K562 (cell line): Measurements from ENCODE around the gene GPC3. TPM values are rescaled to one million over a fixed set of nuclear protein-coding genes. Genes with fewer than 3 reads are reported as not detected.

ENCODE experiments used
- ATAC-seq: fragments of 200-7000 bp; cut with Tn5 transposase; 3 replicates; pipeline ENCODE4 v1.9.1; 2020; ENCODE audit warnings: moderate library complexity
- BruUV-seq: library from RNA; stranded (reverse); fragments of 400-500 nt; replicated peaks from 2 replicates; lab custom pipeline; 2021; lab: Mats Ljungman, UMichigan
- CTCF ChIA-PET: fragments of 300-600 bp; formaldehyde crosslinking; extraction: SDS; loops from one replicate; lab custom pipeline; 2021; ENCODE audit warnings: low intra/inter-chr PET ratio; lab: Yijun Ruan, JAX
- POLR2A ChIA-PET: fragments of 300-600, 350-650 bp; sonication (Branson Sonifier 250); formaldehyde crosslinking; extraction: SDS; loops from one replicate; lab custom pipeline; 2021; ENCODE audit warnings: antibody characterized with exemption, inconsistent platforms; lab: Yijun Ruan, JAX
- DNase-seq, 4 experiments: peaks; one replicate each; pipeline versions ENCODE4 v3.0.0 to v3.0.0-alpha.2; 2011 to 2018; ENCODE audit warnings: low spot score in 3 of 4, mixed read lengths in 3 of 4; ENCODE audit errors: extremely low read depth in 1 of 4
- FAIRE-seq: peaks from 2 replicates; lab custom pipeline; 2011; peaks lifted over from hg19 to GRCh38; lab: Jason Lieb, UNC
- H2AFZ ChIP-seq: 2 replicates; pipeline ENCODE4 v1.6.0; 2011; ENCODE audit warnings: low read depth, low read length, control low read depth, inconsistent platforms
- H3K27ac ChIP-seq: fragments of 200-600 bp; 3 replicates; pipeline ENCODE4 v1.8.0; 2011; ENCODE audit warnings: low read depth, mild to moderate bottlenecking, control low read depth, inconsistent platforms, low read length, moderate library complexity, mixed read lengths; ENCODE audit errors: extremely low read depth
- H3K27me3 ChIP-seq, 2 experiments: fragments of 300-600 bp in 1 of 2; 2 replicates in 1 of 2; 3 replicates in 1 of 2; pipeline versions ENCODE4 v1.6.0 to v1.8.0; 2011; ENCODE audit warnings: inconsistent platforms in 2 of 2, low read length in 2 of 2, mild to moderate bottlenecking in 1 of 2, mixed read lengths in 1 of 2, moderate library complexity in 1 of 2; ENCODE audit not compliant: control insufficient read depth in 2 of 2, insufficient read depth in 2 of 2
- H3K36me3 ChIP-seq: fragments of 300-600 bp; 3 replicates; pipeline ENCODE4 v1.8.0; 2011; ENCODE audit warnings: mild to moderate bottlenecking, low read length, inconsistent platforms; ENCODE audit not compliant: control insufficient read depth, insufficient read depth
- H3K4me1 ChIP-seq, 2 experiments: fragments of 200-600 bp in 1 of 2; replicated peaks in 1 of 2; 2 replicates in 1 of 2; 3 replicates in 1 of 2; pipeline versions ENCODE4 v1.5.1 to v1.8.0; 2011; ENCODE audit warnings: inconsistent platforms in 2 of 2, low read length in 2 of 2, mild to moderate bottlenecking in 1 of 2, mixed read lengths in 1 of 2, moderate library complexity in 1 of 2; ENCODE audit not compliant: control insufficient read depth in 2 of 2, insufficient read depth in 2 of 2
- H3K4me2 ChIP-seq: 2 replicates; pipeline ENCODE4 v1.6.1; 2011; ENCODE audit warnings: low read length, control low read depth, inconsistent platforms, mixed read lengths; ENCODE audit not compliant: insufficient read depth
- H3K4me3 ChIP-seq: fragments of 200-600 bp; sonication (generic), shearing (Covaris generic); 2 replicates; pipeline ENCODE4 v1.5.1; 2016; ENCODE audit warnings: control low read depth, inconsistent platforms
- H3K79me2 ChIP-seq: fragments of 200-600 bp; 3 replicates; pipeline ENCODE4 v1.8.0; 2011; ENCODE audit warnings: low read length, inconsistent platforms; ENCODE audit not compliant: control insufficient read depth, insufficient read depth
- H3K9ac ChIP-seq, 2 experiments: 2 replicates each; pipeline versions ENCODE4 v1.6.0 to v1.6.1; 2011; ENCODE audit warnings: low read depth in 2 of 2, low read length in 2 of 2, control low read depth in 1 of 2, inconsistent platforms in 1 of 2, mild to moderate bottlenecking in 1 of 2, mixed read lengths in 1 of 2; ENCODE audit not compliant: insufficient read depth in 1 of 2
- H3K9me1 ChIP-seq: one replicate; pipeline ENCODE4 v1.6.0; 2011; ENCODE audit warnings: inconsistent platforms, mild to moderate bottlenecking, low read length, moderate library complexity; ENCODE audit not compliant: control insufficient read depth, insufficient read depth
- H3K9me3 ChIP-seq: replicated peaks from 2 replicates; pipeline ENCODE4 v1.5.1; 2011; ENCODE audit warnings: low read depth, low read length, inconsistent platforms; ENCODE audit not compliant: control insufficient read depth, insufficient read depth
- H4K20me1 ChIP-seq: replicated peaks from 2 replicates; pipeline ENCODE4 v1.6.1; 2011; ENCODE audit warnings: low read length, inconsistent platforms, mixed read lengths; ENCODE audit not compliant: control insufficient read depth, insufficient read depth
- GABPA ChIP-seq: fragments of 200-800 bp; sonication (Bioruptor generic); conservative IDR thresholded peaks from 2 replicates; pipeline ENCODE4 v1.6.1; 2016; ENCODE audit warnings: low read depth, missing genetic modification characterization, missing compliant biosample characterization
- HMGN3 ChIP-seq: IDR thresholded peaks from 2 replicates; pipeline ENCODE4 v1.6.1; 2011; ENCODE audit warnings: borderline replicate concordance, low read depth, mild to moderate bottlenecking, mixed read lengths, low read length; ENCODE audit not compliant: insufficient read length; ENCODE audit errors: extremely low read depth
- MEF2D ChIP-seq: conservative IDR thresholded peaks from 2 replicates; pipeline ENCODE4 v1.6.1; 2016; ENCODE audit warnings: low read depth, missing genetic modification characterization, missing compliant biosample characterization
- MGA ChIP-seq: fragments of 450-650 bp; IDR thresholded peaks from 2 replicates; pipeline ENCODE4 v1.6.1; 2016; ENCODE audit warnings: mild to moderate bottlenecking, moderate library complexity
- NCOA2 ChIP-seq, 2 experiments: fragments of 450-650 bp; IDR thresholded peaks; 2 replicates each; pipeline ENCODE4 v1.6.1; 2018; ENCODE audit warnings: mild to moderate bottlenecking in 2 of 2, moderate library complexity in 1 of 2; ENCODE audit not compliant: partially characterized antibody in 2 of 2
- ZNF449 ChIP-seq: fragments of 250-450 bp; sonication (Bioruptor Pico); IDR thresholded peaks from 2 replicates; pipeline ENCODE4 v1.8.0; 2022; ENCODE audit warnings: moderate library complexity, mild to moderate bottlenecking, inconsistent platforms
- WGBS: fragments of 100-300 bp; shearing (Covaris generic); methylation state at CpG from one replicate; pipeline ENCODE4 v1.1.6; 2016; ENCODE audit warnings: low coverage, mixed read lengths; ENCODE audit not compliant: insufficient coverage; ENCODE audit errors: missing lambda C conversion rate; 5-methylcytosine and 5-hydroxymethylcytosine counted together
- in situ Hi-C: fragments of 300-500 bp; cut with MboI; formaldehyde crosslinking; loops from 4 replicates; pipeline ENCODE4 v1.15.0; 2018; ENCODE audit warnings: inconsistent platforms, mixed read lengths
- intact Hi-C: fragments of 100-400 bp; cut with micrococcal nuclease; formaldehyde crosslinking; loops from 2 replicates; pipeline ENCODE4 v1.14.2; 2022
- polyA plus RNA-seq, 8 experiments: library from polyadenylated mRNA; depleted of rRNA in 4 of 8; stranded (reverse) in 5 of 8; unstranded in 3 of 8; fragments of >200 nt; fragmentation: Nextera tagmentation in 2 of 8; fragmentation: Illumina TruSeq in 1 of 8; extraction: Ambion mirVana in 2 of 8; extraction: Trizol in 1 of 8; gene quantifications; 2 replicates each; pipeline versions ENCODE4 v1.2.1 to v1.2.3, GENCODE V29; 2011 to 2014; ENCODE audit warnings: inconsistent platforms in 1 of 8, missing spikeins in 1 of 8
- total RNA-seq, 7 experiments: library from RNA; depleted of rRNA in 6 of 7; stranded (reverse); fragments of >200 nt in 6 of 7; fragmentation: Illumina TruSeq in 2 of 7; extraction: Trizol in 2 of 7; gene quantifications; 2 replicates each; pipeline versions ENCODE4 v1.2.1 to v1.2.3, GENCODE V29; 2011 to 2021; ENCODE audit warnings: low replicate concordance in 1 of 7

Gene GPC3
- total and polyA plus RNA-seq, 9 of the 15 experiments (the other 6 are each of a cell fraction or from before 2014, with no cell fraction given) = 0.42 TPM; not detected in 8

GRCh38 chrX:133676344-133677122, 308.9 kb downstream of the GPC3 start:
- Histone ChIP-seq H3K4me2 (no peak overlapping the region), H3K4me3 (no peak overlapping the region), H3K9me3 (no peaks in the 10 kb centered on the region), H3K79me2 (no peaks in the 10 kb centered on the region), H3K27ac (no peak overlapping the region), H3K4me1 (no peaks in the 10 kb centered on the region), H3K27me3 (no peaks in the 10 kb centered on the region), H2AFZ (no peak overlapping the region), H3K36me3 (no peaks in the 10 kb centered on the region), H4K20me1 (no peaks in the 10 kb centered on the region), H3K9me1 (no peaks in the 10 kb centered on the region), H3K9ac (no peak overlapping the region)
- FAIRE-seq = no peak
- ChIA-PET CTCF (no interaction called here), POLR2A (no interaction called here)
- ATAC-seq = no peak
- in situ Hi-C loops = no loop called here
- intact Hi-C loops = no loop called here
- DNase-seq = no peak
- WGBS = 0% methylated on average over 1 of the region's 1 CpG
- BruUV-seq = no TSS peak
- no peak for TF ChIP-seq GABPA
- no peak for TF ChIP-seq MGA
- TF ChIP-seq MEF2D (tag) = no peak
- no peak for TF ChIP-seq ZNF449
- no peak for TF ChIP-seq NCOA2 (IDR thresholded peaks at IDR 0.05; ENCODE audit: partially characterized antibody in 2 of 2)
- TF ChIP-seq HMGN3 = no peak
